ENCODE results near the gene ZMIZ1. TPM values are rescaled to one million over a fixed set of nuclear protein-coding genes. Genes with fewer than 3 reads are reported as not detected.
"Not testable (repeated sequence)": the region's sequence is repeated elsewhere in the genome, so short reads cannot be mapped to it uniquely, and the experiment has no call there.

ZMIZ1 gene
- total and polyA plus RNA-seq, 4 donors, result 18.3 to 80.2 (median 42.6) TPM

DNA sequence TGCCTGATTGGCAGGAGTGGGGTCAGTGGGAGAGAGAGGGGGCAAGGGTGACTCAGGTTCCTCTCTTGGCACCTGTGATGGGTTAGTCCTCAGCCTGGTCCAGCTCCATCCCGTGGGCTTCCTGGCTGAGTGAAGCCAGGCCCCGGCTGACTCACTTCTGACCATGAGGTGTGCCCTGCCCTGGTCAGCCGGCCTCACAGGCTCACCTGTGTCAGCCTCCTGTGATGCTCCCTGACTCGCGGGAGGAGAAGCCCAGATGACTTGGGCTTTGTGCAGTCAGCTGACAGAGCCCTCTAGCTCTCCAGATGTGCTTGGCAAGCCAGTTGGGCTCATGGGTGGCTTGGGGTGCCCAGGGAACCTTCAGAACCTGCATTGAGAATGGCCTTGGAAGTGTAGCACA, 262.5 kb downstream of the ZMIZ1 start:
- Histone ChIP-seq H3K36me3 (ENCODE audit: control insufficient read depth in 4 of 4, insufficient read depth in 4 of 4, low read length in 4 of 4) (no peaks in the 10 kb centered on the region), H3K27ac (ENCODE audit: low read depth in 1 of 2, low read length in 1 of 2) (no peak overlapping the region), H3K27me3 (ENCODE audit: control insufficient read depth in 3 of 3, insufficient read depth in 3 of 3, low read length in 2 of 3) (no peaks in the 10 kb centered on the region), H3K9ac (ENCODE audit: insufficient read depth in 1 of 2, low read length in 2 of 2) (no peak overlapping the region), H3K4me1 (ENCODE audit: control insufficient read depth in 5 of 5, insufficient read depth in 5 of 5, low read length in 5 of 5) (no peaks in the 10 kb centered on the region), H3K4me3 (no peak overlapping the region), H3K9me3 (ENCODE audit: control insufficient read depth in 4 of 4, insufficient read depth in 3 of 4, low read length in 3 of 4) (peaks cover 0 to 2% (median 0%) of the 10 kb centered on the region in 4 donors)
- WGBS, 2 donors, result 90 to 95% methylated on average over 5 of the region's 5 CpGs
- DNase-seq, result no peak
- no peak for ATAC-seq (ENCODE audit: insufficient read depth, low FRiP score)
- no peak for TF ChIP-seq CTCF (IDR thresholded peaks at IDR 0.05; ENCODE audit: control extremely low read depth, extremely low read depth)

DNA sequence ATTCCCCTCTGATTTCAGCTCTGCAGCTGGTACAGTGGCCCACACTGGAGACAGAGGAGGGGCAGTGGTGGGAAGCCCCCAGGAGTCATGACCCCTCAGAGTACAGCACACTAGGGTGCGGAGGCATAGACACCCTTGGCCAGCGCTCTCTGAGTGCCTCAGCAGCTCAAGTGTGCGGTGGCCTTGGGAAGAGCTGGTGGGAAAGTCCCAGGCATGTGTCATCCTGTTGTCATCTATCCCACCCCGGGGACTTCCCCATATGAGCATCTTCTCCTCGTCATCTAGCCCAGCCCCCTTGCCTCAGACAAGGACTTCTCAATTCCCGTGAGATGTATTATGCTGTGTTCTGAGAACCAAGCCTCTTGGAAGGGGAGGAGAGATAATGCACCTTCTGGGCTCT, 262.9 kb downstream of the ZMIZ1 start:
- no peak for TF ChIP-seq CTCF (IDR thresholded peaks at IDR 0.05; ENCODE audit: control extremely low read depth, extremely low read depth)
- DNase-seq (no peak), ATAC-seq (ENCODE audit: insufficient read depth, low FRiP score) (peak; percentile 21)
- no peak overlapping the region for H3K27ac ChIP-seq (ENCODE audit: low read depth in 1 of 2, low read length in 1 of 2)
- H3K9ac ChIP-seq (ENCODE audit: insufficient read depth in 1 of 2, low read length in 2 of 2), result no peak overlapping the region
- H3K9me3 ChIP-seq (ENCODE audit: control insufficient read depth in 4 of 4, insufficient read depth in 3 of 4, low read length in 3 of 4), result no peaks in the 10 kb centered on the region
- no peaks in the 10 kb centered on the region for H3K27me3 ChIP-seq (ENCODE audit: control insufficient read depth in 3 of 3, insufficient read depth in 3 of 3, low read length in 2 of 3)
- H3K4me3 ChIP-seq, result no peak overlapping the region
- 37 to 50% methylated on average over 6 of the region's 6 CpGs for WGBS, 2 donors
- H3K4me1 ChIP-seq (ENCODE audit: control insufficient read depth in 5 of 5, insufficient read depth in 5 of 5, low read length in 5 of 5), result no peaks in the 10 kb centered on the region
- H3K36me3 ChIP-seq (ENCODE audit: control insufficient read depth in 4 of 4, insufficient read depth in 4 of 4, low read length in 4 of 4), result no peaks in the 10 kb centered on the region

DNA sequence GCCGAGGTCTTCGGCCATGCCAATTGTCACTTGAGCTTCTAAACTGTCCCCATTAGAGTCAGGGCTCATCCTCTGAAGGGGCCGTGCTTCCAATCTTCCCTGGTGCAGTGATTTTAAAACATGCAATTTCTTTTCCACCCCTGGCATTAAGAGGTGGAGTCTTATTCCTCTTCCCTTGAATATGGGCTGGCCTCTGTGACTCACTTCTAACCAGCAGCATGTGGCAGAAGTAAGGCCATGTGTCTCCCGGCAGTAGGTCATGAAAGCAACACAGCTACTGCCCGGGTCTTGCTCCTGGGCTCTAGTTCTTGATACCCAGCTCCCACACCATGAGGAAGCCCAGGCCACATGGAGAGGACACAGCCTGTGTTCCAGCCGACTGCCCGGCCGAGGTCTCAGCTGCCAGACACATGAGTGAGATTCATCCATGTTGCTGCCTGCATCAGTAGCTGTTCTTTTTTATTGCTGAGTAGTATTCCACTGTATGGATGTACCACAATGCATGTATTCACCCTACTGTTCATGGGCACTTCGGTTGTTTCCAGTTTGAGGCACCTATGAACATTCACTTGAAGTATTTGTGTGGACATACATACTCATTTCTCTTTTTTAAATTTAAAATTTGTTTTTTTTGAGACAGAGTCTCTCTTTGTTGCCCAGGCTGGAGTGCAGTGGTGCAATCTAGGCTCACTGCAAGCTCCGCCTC, 264.0 kb downstream of the ZMIZ1 start:
- DNase-seq; ATAC-seq (ENCODE audit: insufficient read depth, low FRiP score); H3K9ac ChIP-seq (ENCODE audit: insufficient read depth in 1 of 2, low read length in 2 of 2); H3K4me1 ChIP-seq (ENCODE audit: control insufficient read depth in 5 of 5, insufficient read depth in 5 of 5, low read length in 5 of 5); H3K27ac ChIP-seq (ENCODE audit: low read depth in 1 of 2, low read length in 1 of 2); H3K9me3 ChIP-seq (ENCODE audit: control insufficient read depth in 4 of 4, insufficient read depth in 3 of 4, low read length in 3 of 4); H3K27me3 ChIP-seq (ENCODE audit: control insufficient read depth in 3 of 3, insufficient read depth in 3 of 3, low read length in 2 of 3); H3K4me3 ChIP-seq; H3K36me3 ChIP-seq (ENCODE audit: control insufficient read depth in 4 of 4, insufficient read depth in 4 of 4, low read length in 4 of 4): not testable (repeated sequence)
- 91 to 94% methylated on average over 2 to 5 of the region's 10 CpGs for WGBS, 2 donors

DNA sequence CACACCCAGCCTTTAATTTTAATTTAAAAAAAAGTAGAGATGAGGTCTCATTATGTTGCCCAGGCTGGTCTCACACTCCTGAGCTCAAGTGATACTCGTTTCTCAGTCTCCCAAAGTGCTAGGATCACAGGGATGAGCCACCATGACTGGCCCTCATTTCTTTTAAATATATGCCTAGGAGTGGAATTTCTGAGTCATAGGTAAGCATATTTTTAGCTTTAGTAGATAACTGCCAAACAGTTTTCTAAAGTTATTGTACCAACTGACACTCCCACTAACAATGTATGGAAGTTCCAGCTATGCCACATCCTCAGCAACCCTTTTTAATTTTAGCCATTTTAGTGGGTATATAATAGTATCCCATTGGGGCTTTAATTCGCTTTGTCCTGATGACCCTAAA, 264.7 kb downstream of the ZMIZ1 start:
- no peak for TF ChIP-seq CTCF (IDR thresholded peaks at IDR 0.05; ENCODE audit: control extremely low read depth, extremely low read depth)
- H3K4me3 ChIP-seq, result no peak overlapping the region
- WGBS, 2 donors, result 95 to 96% methylated on average over 2 of the region's 2 CpGs
- no peak for ATAC-seq (ENCODE audit: insufficient read depth, low FRiP score)
- no peaks in the 10 kb centered on the region for H3K36me3 ChIP-seq (ENCODE audit: control insufficient read depth in 4 of 4, insufficient read depth in 4 of 4, low read length in 4 of 4)
- peaks cover 0 to 5% (median 0%) of the 10 kb centered on the region in 4 donors for H3K9me3 ChIP-seq (ENCODE audit: control insufficient read depth in 4 of 4, insufficient read depth in 3 of 4, low read length in 3 of 4)
- H3K27me3 ChIP-seq (ENCODE audit: control insufficient read depth in 3 of 3, insufficient read depth in 3 of 3, low read length in 2 of 3), result no peaks in the 10 kb centered on the region
- H3K4me1 ChIP-seq (ENCODE audit: control insufficient read depth in 5 of 5, insufficient read depth in 5 of 5, low read length in 5 of 5), result no peaks in the 10 kb centered on the region
- H3K9ac ChIP-seq (ENCODE audit: insufficient read depth in 1 of 2, low read length in 2 of 2), result no peak overlapping the region
- no peak overlapping the region for H3K27ac ChIP-seq (ENCODE audit: low read depth in 1 of 2, low read length in 1 of 2)
- no peak for DNase-seq

Data from lung (tissue), 12 donors.